ENCODE data around the gene STAM2. TPM values are rescaled to one million over a fixed set of nuclear protein-coding genes. Genes with fewer than 3 reads are reported as not detected.

Gene STAM2
- total and polyA plus RNA-seq, 12 donors: 6.5 to 45.8 (median 33.0) TPM

DNA sequence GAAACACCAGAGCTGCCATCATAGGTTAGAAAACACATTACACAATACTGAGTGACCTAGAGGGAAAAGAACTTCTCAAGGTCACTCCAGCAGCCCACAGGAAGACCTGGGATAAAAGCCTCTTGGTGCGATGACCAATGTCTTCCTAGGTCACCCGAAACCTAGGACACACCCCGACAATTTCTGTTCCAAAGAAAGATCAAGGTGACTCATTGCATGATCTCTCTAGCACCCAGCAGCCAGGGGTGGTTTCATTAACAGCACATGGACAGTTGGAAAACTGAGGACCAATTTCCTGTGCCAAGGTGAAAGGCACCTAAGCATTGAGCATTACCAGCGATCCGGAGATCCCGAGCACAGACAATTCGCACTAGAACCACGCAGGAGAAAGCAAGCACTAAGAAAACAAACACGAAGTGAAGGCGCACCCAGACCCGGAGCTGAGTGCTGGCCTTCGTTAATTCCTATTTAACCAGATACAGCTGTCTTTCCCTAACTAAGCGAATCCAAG is 78.2 kb downstream of the STAM2 start:
- Histone ChIP-seq H3K4me1 (replicated peaks in 1 of 2) (peaks cover 7 to 23% of the 10 kb centered on the region in 2 donors), H3K4me3 (peak overlapping the region in 3 of 4 donors; percentile 2 to 69 (median 66)), H3K27me3 (no peaks in the 10 kb centered on the region), H3K36me3 (replicated peaks in 1 of 2) (no peaks in the 10 kb centered on the region), H3K9me3 (replicated peaks in 1 of 3) (no peaks in the 10 kb centered on the region), H3K27ac (peak overlapping the region in 3 of 5 donors; percentile 34 to 72 (median 67))
- DNase-seq: peak in 5 of 7 donors; percentile 32 to 61 (median 38)
- no peak for TF ChIP-seq POLR2A (IDR thresholded peaks at IDR 0.05)
- TF ChIP-seq, protein P1, sequence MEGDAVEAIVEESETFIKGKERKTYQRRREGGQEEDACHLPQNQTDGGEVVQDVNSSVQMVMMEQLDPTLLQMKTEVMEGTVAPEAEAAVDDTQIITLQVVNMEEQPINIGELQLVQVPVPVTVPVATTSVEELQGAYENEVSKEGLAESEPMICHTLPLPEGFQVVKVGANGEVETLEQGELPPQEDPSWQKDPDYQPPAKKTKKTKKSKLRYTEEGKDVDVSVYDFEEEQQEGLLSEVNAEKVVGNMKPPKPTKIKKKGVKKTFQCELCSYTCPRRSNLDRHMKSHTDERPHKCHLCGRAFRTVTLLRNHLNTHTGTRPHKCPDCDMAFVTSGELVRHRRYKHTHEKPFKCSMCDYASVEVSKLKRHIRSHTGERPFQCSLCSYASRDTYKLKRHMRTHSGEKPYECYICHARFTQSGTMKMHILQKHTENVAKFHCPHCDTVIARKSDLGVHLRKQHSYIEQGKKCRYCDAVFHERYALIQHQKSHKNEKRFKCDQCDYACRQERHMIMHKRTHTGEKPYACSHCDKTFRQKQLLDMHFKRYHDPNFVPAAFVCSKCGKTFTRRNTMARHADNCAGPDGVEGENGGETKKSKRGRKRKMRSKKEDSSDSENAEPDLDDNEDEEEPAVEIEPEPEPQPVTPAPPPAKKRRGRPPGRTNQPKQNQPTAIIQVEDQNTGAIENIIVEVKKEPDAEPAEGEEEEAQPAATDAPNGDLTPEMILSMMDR (IDR thresholded peaks at IDR 0.05): no peak
- 5 to 13% (median 9%) methylated on average over 13 of the region's 13 CpGs for WGBS, 4 donors
- intact Hi-C loops (cut with DNase I): no loop called here

DNA sequence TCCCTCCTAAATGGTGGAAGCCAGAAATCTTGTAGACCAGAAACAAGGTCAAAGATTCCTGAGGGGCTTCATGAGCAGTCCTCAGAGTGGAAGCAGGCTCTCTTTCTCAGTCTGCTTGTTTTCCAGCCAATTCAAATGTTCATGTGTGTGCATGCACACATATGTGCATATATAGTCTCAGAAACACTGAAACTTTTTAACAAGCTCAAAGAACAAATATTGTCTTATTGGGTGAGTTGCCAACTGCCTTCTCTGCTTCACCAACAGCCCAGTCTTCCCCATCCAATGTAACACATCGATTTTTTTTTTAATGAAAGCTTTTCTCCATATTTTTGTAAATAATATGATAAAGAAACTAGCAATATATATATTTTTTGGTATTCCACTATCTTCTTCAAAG is 80.4 kb downstream of the STAM2 start:
- TF ChIP-seq, protein P1 (IDR thresholded peaks at IDR 0.05): no peak
- TF ChIP-seq POLR2A (IDR thresholded peaks at IDR 0.05): no peak
- intact Hi-C loops (cut with DNase I): no loop called here
- WGBS, 4 donors: 81 to 86% (median 82%) methylated on average over 1 of the region's 1 CpG
- peaks cover 7 to 23% of the 10 kb centered on the region in 2 donors for H3K4me1 ChIP-seq (replicated peaks in 1 of 2)
- H3K27me3 ChIP-seq: no peaks in the 10 kb centered on the region
- H3K9me3 ChIP-seq (replicated peaks in 1 of 3): no peaks in the 10 kb centered on the region
- no peaks in the 10 kb centered on the region for H3K36me3 ChIP-seq (replicated peaks in 1 of 2)
- no peak overlapping the region for H3K27ac ChIP-seq
- DNase-seq: no peak
- H3K4me3 ChIP-seq: no peak overlapping the region

DNA sequence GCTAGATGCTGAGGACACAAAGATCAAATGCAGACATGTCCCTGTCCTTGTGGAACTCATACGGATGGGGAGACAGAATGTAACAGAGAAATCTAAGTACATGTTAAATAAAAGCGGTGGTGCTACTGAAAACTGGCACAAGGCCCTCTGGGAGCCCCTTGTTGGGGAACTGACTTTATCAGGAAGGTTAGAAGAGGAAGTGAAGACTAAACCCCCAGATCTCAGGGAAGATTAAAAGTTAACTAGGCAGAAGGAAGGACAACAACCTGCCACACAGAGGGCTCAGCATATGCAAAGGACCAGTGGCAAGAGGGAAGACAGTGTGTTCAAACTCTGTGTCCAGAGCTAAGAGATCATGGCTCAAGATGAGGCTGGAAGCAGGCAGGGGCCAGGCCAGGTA is 81.5 kb downstream of the STAM2 start:
- Histone ChIP-seq H3K9me3 (replicated peaks in 1 of 3) (no peaks in the 10 kb centered on the region), H3K4me3 (no peak overlapping the region), H3K27me3 (no peaks in the 10 kb centered on the region), H3K36me3 (replicated peaks in 1 of 2) (no peaks in the 10 kb centered on the region), H3K27ac (no peak overlapping the region), H3K4me1 (replicated peaks in 1 of 2) (peaks cover 7 to 17% of the 10 kb centered on the region in 2 donors)
- DNase-seq: no peak
- 75 to 92% (median 82%) methylated on average over 2 of the region's 2 CpGs for WGBS, 4 donors
- intact Hi-C loops (cut with DNase I): no loop called here
- TF ChIP-seq, protein P1 (IDR thresholded peaks at IDR 0.05): no peak
- no peak for TF ChIP-seq POLR2A (IDR thresholded peaks at IDR 0.05)

DNA sequence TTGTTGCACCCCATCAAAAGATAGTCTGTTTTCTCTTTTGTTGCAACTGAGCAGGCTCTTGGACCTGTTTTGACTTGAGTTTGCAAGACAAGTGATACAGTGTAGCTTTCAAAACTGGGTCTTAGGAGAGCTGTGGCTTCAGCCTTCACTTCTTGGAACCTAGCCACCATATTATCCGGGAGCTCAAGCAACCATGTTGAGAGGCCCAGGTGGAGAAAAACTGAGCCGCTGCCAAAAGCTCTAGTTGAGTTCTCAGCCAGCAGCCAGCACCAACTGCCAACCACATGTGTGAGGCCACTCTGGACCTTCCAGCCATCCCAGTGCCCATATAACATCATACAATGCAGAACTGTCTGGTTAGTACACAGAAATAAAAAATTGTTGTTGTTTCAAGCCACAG is 82.1 kb downstream of the STAM2 start:
- Histone ChIP-seq H3K36me3 (replicated peaks in 1 of 2) (no peaks in the 10 kb centered on the region), H3K4me1 (replicated peaks in 1 of 2) (peaks cover 5 to 17% of the 10 kb centered on the region in 2 donors), H3K27me3 (no peaks in the 10 kb centered on the region), H3K27ac (no peak overlapping the region), H3K4me3 (no peak overlapping the region), H3K9me3 (replicated peaks in 1 of 3) (no peaks in the 10 kb centered on the region)
- 55 to 75% (median 68%) methylated on average over 2 of the region's 2 CpGs for WGBS, 4 donors
- TF ChIP-seq, protein P1 (IDR thresholded peaks at IDR 0.05): no peak
- no peak for TF ChIP-seq POLR2A (IDR thresholded peaks at IDR 0.05)
- intact Hi-C loops (cut with DNase I): no loop called here
- DNase-seq: no peak

Measured in adrenal gland (tissue), 12 donors.